HepG2 (cell line): ENCODE measurements around the gene E2F1. TPM values are rescaled to one million over a fixed set of nuclear protein-coding genes. Genes with fewer than 3 reads are reported as not detected.

Source experiments
- ATRX ChIP-seq: sonication (generic); formaldehyde crosslinking; IDR thresholded peaks from 2 replicates; pipeline ENCODE4 v1.4.0; 2020; ENCODE audit warnings: missing genetic modification reagents, borderline replicate concordance
- CREBL2 ChIP-seq: sonication (generic); formaldehyde crosslinking; IDR thresholded peaks from 2 replicates; pipeline ENCODE4 v1.8.1; 2023; ENCODE audit warnings: missing genetic modification reagents, mild to moderate bottlenecking, borderline replicate concordance
- CTCF ChIP-seq: sonication (generic); formaldehyde crosslinking; IDR thresholded peaks from 2 replicates; pipeline ENCODE4 v1.5.0; 2020; ENCODE audit warnings: mild to moderate bottlenecking, missing genetic modification reagents, moderate library complexity
- GATA4 ChIP-seq: sonication (generic); IDR thresholded peaks from 2 replicates; pipeline ENCODE4 v1.6.1; 2016; ENCODE audit warnings: antibody characterized with exemption, low read depth, borderline replicate concordance
- HHEX ChIP-seq: IDR thresholded peaks from 2 replicates; pipeline ENCODE4 v1.6.1; 2016; ENCODE audit warnings: control low read depth
- KDM2A ChIP-seq: sonication (generic); formaldehyde crosslinking; IDR thresholded peaks from 2 replicates; pipeline ENCODE4 v1.4.0; 2020; ENCODE audit warnings: low read depth, missing genetic modification reagents, borderline replicate concordance
- MTA1 ChIP-seq: sonication (generic); formaldehyde crosslinking; IDR thresholded peaks from 2 replicates; pipeline ENCODE4 v1.4.0; 2020; ENCODE audit warnings: missing genetic modification reagents, mild to moderate bottlenecking, borderline replicate concordance
- NFYC ChIP-seq: IDR thresholded peaks from 2 replicates; pipeline ENCODE4 v1.6.1; 2016; ENCODE audit warnings: missing genetic modification reagents, missing compliant biosample characterization
- PRDM10 ChIP-seq: sonication (generic); formaldehyde crosslinking; IDR thresholded peaks from 2 replicates; pipeline ENCODE4 v1.4.0; 2020; ENCODE audit warnings: low read depth, missing genetic modification reagents
- SMAD3 ChIP-seq: sonication (generic); formaldehyde crosslinking; IDR thresholded peaks from 2 replicates; pipeline ENCODE4 v1.4.0; 2020; ENCODE audit warnings: missing genetic modification reagents
- SOX6 ChIP-seq, 2 experiments: fragments of 450-650 bp in 1 of 2; sonication (generic) in 1 of 2; formaldehyde crosslinking in 1 of 2; IDR thresholded peaks; 2 replicates each; pipeline versions ENCODE4 v1.4.0 to v1.6.1; 2017 to 2020; ENCODE audit warnings: antibody characterized with exemption in 1 of 2, mild to moderate bottlenecking in 1 of 2, missing genetic modification reagents in 1 of 2
- TERF1 ChIP-seq: sonication (generic); formaldehyde crosslinking; IDR thresholded peaks from 2 replicates; pipeline ENCODE4 v1.8.0; 2022; ENCODE audit warnings: mild to moderate bottlenecking, missing genetic modification reagents, moderate library complexity
- ZNF232 ChIP-seq: sonication (generic); formaldehyde crosslinking; IDR thresholded peaks from 2 replicates; pipeline ENCODE4 v1.4.0; 2020; ENCODE audit warnings: missing genetic modification reagents, borderline replicate concordance
- ZNF674 ChIP-seq: sonication (generic); formaldehyde crosslinking; IDR thresholded peaks from 2 replicates; pipeline ENCODE4 v1.5.0; 2020; ENCODE audit warnings: low read depth, mild to moderate bottlenecking, missing genetic modification reagents
- ZNF678 ChIP-seq: sonication (generic); formaldehyde crosslinking; IDR thresholded peaks from 2 replicates; pipeline ENCODE4 v1.4.0; 2020; ENCODE audit warnings: mild to moderate bottlenecking, missing genetic modification reagents
- ZNF841 ChIP-seq: sonication (generic); formaldehyde crosslinking; IDR thresholded peaks from 2 replicates; pipeline ENCODE4 v1.8.1; 2023; ENCODE audit warnings: missing genetic modification reagents, borderline replicate concordance
- polyA plus RNA-seq, 8 experiments: library from polyadenylated mRNA; depleted of rRNA in 3 of 8; stranded (reverse) in 7 of 8; unstranded in 1 of 8; fragments of >200 nt; fragmentation: Illumina TruSeq in 4 of 8; extraction: Trizol in 4 of 8; gene quantifications; 2 replicates each; pipeline versions ENCODE4 v1.2.1 to v1.2.3, GENCODE V29; 2011 to 2016; ENCODE audit warnings: low read depth in 4 of 8, missing spikeins in 1 of 8, mixed read lengths in 1 of 8; ENCODE audit not compliant: insufficient read depth in 1 of 8
- total RNA-seq, 5 experiments: library from RNA; depleted of rRNA; stranded (reverse); fragments of >200 nt; fragmentation: Illumina TruSeq; extraction: Trizol; gene quantifications; 2 replicates each; pipeline ENCODE4 v1.2.3, GENCODE V29; 2016; ENCODE audit warnings: low read depth in 1 of 5
- TF ChIP-seq, protein P1 (sequence below): IDR thresholded peaks from 2 replicates; pipeline ENCODE4 v1.6.1; 2016; ENCODE audit warnings: low read depth
- TF ChIP-seq, protein P2 (sequence below): sonication (generic); formaldehyde crosslinking; IDR thresholded peaks from 2 replicates; pipeline ENCODE4 v1.8.1; 2022; ENCODE audit warnings: mild to moderate bottlenecking, missing genetic modification reagents

The E2F1 gene
- total and polyA plus RNA-seq, 2 of the 13 experiments (the other 11 are each of a cell fraction or from before 2014, with no cell fraction given), result 25.5 to 39.4 TPM

GRCh38 chr20:33701629-33702450, 15.7 kb upstream of the E2F1 start (continued):
- TF ChIP-seq CTCF (CRISPR knock-in tag), result peak; percentile 48
- TF ChIP-seq GATA4, result peak; percentile 59
- no peak for TF ChIP-seq SOX6 (IDR thresholded peaks at IDR 0.05)
- peak; percentile 99 for TF ChIP-seq SOX6 (CRISPR knock-in tag; IDR thresholded peaks at IDR 0.05)
- TF ChIP-seq ZNF678 (CRISPR knock-in tag), result no peak
- 0 out of 2 replicates have a peak, but pooled peaks have one; percentile 53 for TF ChIP-seq PRDM10
- peak; percentile 43; the same call in 1 of the 2 replicates for TF ChIP-seq KDM2A (CRISPR knock-in tag)
- no peak for TF ChIP-seq ZNF841 (CRISPR knock-in tag)
- TF ChIP-seq ATRX (CRISPR knock-in tag), result no peak
- TF ChIP-seq ZNF674 (CRISPR knock-in tag), result no peak
- no peak; the same call in 1 of the 2 replicates for TF ChIP-seq SMAD3 (CRISPR knock-in tag)
- peak; percentile 44; the same call in 1 of the 2 replicates for TF ChIP-seq HHEX
- TF ChIP-seq ZNF232 (CRISPR knock-in tag), result peak; percentile 59; the same call in 1 of the 2 replicates
- TF ChIP-seq, protein P1, sequence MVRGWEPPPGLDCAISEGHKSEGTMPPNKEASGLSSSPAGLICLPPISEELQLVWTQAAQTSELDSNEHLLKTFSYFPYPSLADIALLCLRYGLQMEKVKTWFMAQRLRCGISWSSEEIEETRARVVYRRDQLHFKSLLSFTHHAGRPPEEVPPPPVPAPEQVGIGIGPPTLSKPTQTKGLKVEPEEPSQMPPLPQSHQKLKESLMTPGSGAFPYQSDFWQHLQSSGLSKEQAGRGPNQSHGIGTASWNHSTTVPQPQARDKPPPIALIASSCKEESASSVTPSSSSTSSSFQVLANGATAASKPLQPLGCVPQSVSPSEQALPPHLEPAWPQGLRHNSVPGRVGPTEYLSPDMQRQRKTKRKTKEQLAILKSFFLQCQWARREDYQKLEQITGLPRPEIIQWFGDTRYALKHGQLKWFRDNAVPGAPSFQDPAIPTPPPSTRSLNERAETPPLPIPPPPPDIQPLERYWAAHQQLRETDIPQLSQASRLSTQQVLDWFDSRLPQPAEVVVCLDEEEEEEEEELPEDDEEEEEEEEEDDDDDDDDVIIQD (CRISPR knock-in tag), result peak; percentile 74; the same call in 1 of the 2 replicates
- no peak for TF ChIP-seq CREBL2
- no peak; the same call in 1 of the 2 replicates for TF ChIP-seq NFYC (CRISPR knock-in tag)
- TF ChIP-seq, protein P2, sequence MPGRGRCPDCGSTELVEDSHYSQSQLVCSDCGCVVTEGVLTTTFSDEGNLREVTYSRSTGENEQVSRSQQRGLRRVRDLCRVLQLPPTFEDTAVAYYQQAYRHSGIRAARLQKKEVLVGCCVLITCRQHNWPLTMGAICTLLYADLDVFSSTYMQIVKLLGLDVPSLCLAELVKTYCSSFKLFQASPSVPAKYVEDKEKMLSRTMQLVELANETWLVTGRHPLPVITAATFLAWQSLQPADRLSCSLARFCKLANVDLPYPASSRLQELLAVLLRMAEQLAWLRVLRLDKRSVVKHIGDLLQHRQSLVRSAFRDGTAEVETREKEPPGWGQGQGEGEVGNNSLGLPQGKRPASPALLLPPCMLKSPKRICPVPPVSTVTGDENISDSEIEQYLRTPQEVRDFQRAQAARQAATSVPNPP (CRISPR knock-in tag), result 0 out of 2 replicates have a peak, but pooled peaks have one; percentile 22
- TF ChIP-seq MTA1 (CRISPR knock-in tag), result peak; percentile 100
- no peak for TF ChIP-seq TERF1 (CRISPR knock-in tag)
